Activated T-helper 1 cell treated with anti-CD3 and anti-CD28 coated beads, Interleukin-12 subunit alpha, Interleukin-12 subunit beta, Interleukin-2, Interleukin-4 antibody, amounts not matched to agents 30 ng/mL and 10 ng/mL and 1 ng/mL, durations not matched to agents 14 hours and 24 hours and 36 hours (primary cell): Measurements from ENCODE around the gene KRT16. TPM values are rescaled to one million over a fixed set of nuclear protein-coding genes. Genes with fewer than 3 reads are reported as not detected.
A peak's percentile ranks its signal among the peaks of the same experiment; 100 is the strongest.
"Not testable (repeated sequence)": the region's sequence is repeated elsewhere in the genome, so short reads cannot be mapped to it uniquely, and the experiment has no call there.

Source experiments
- DNase-seq: peaks from one replicate; pipeline ENCODE4 v3.0.0; 2021; ENCODE audit warnings: low spot score
- H3K27ac Mint-ChIP-seq: one replicate; pipeline ENCODE4 v1.8.0; 2021; ENCODE audit warnings: mild to moderate bottlenecking, mixed read lengths
- H3K27me3 Mint-ChIP-seq: one replicate; pipeline ENCODE4 v1.8.0; 2022; ENCODE audit warnings: mild to moderate bottlenecking, moderate library complexity, mixed read lengths; ENCODE audit not compliant: insufficient read depth
- H3K36me3 Mint-ChIP-seq: one replicate; pipeline ENCODE4 v1.8.0; 2021; ENCODE audit warnings: low read depth, mixed read lengths
- H3K4me1 Mint-ChIP-seq: one replicate; pipeline ENCODE4 v1.8.0; 2021; ENCODE audit warnings: low read depth, mixed read lengths
- H3K4me3 Mint-ChIP-seq: one replicate; pipeline ENCODE4 v1.8.0; 2021; ENCODE audit warnings: mild to moderate bottlenecking, moderate library complexity, mixed read lengths
- H3K9me3 Mint-ChIP-seq: one replicate; pipeline ENCODE4 v1.8.0; 2021; ENCODE audit warnings: mixed read lengths
- intact Hi-C: fragments of 100-400 bp; cut with micrococcal nuclease; formaldehyde crosslinking; loops from one replicate; pipeline ENCODE4 v1.15.1; 2024
- total RNA-seq: library from RNA; stranded (reverse); gene quantifications from 2 replicates; pipeline ENCODE4 v1.2.3, GENCODE V29; 2022

KRT16 gene
- total RNA-seq, 1 donor from 2014 or later, result not detected

DNA sequence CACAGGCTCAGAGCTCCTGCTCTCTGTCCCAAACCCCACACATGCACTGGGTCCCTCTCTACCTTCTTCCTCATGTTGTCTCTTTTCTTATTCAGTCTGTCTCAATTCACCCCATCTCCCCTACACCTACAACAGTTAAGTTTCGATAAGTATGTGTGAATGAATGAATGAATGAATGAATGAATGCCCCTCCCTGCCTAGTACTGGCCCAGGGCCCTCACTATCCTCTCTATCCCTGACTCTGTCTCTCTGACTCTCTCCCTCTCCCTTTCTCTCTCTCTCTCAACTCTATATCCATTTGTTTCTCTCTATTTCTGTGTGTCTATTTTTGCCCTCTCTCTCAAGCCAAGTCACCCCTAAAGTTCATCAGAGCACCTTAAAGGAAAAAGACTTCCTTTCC lies 34.0 kb downstream of the KRT16 start:
- Mint-ChIP-seq H3K9me3 (no peaks in the 10 kb centered on the region), H3K36me3 (no peaks in the 10 kb centered on the region), H3K4me1 (no peaks in the 10 kb centered on the region), H3K27me3 (peaks cover 24% of the 10 kb centered on the region), H3K27ac (no peak overlapping the region), H3K4me3 (no peak overlapping the region)
- no peak for DNase-seq
- intact Hi-C loops, result no loop called here

DNA sequence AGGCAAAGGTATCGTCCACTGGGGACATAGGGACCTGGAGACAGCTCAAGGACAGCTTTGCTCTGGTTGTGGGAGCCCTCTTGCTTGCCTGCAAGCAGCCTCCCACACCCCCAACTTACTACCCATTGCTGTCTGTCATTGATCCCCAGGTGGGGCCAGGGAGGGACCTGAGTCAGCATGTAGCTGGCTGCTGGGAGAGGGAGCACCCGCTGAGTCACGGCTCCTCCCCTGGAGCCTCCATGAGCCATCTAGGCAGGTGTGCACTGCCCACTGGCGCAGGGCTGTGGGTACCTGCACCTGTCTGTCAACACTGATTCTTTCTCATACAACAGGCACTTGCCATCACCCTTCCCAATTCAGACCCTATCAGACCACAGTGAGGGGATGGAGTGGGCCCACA lies 35.8 kb downstream of the KRT16 start:
- H3K27me3 Mint-ChIP-seq, result peaks cover 26% of the 10 kb centered on the region
- H3K36me3 Mint-ChIP-seq, H3K9me3 Mint-ChIP-seq, H3K4me1 Mint-ChIP-seq, intact Hi-C loops, H3K4me3 Mint-ChIP-seq, H3K27ac Mint-ChIP-seq, DNase-seq: not testable (repeated sequence)

- Mint-ChIP-seq H3K27me3 (peaks cover 27% of the 10 kb centered on the region), H3K36me3 (no peaks in the 10 kb centered on the region), H3K27ac (no peak overlapping the region), H3K4me3 (no peak overlapping the region), H3K9me3 (no peaks in the 10 kb centered on the region), H3K4me1 (no peaks in the 10 kb centered on the region)
- intact Hi-C loops, result no loop called here
- no peak for DNase-seq
Observed at GRCh38 chr17:41575336-41575735, 37.2 kb downstream of the KRT16 start.

- H3K36me3 Mint-ChIP-seq, result no peaks in the 10 kb centered on the region
- peaks cover 16% of the 10 kb centered on the region for H3K27me3 Mint-ChIP-seq
- DNase-seq, result no peak
- peaks cover 8% of the 10 kb centered on the region for H3K9me3 Mint-ChIP-seq
- no peak within 1 kb of the TSS for H3K4me3 Mint-ChIP-seq
- no peaks in the 10 kb centered on the region for H3K4me1 Mint-ChIP-seq
- intact Hi-C loops, result no loop called here
- no peak within 1 kb of the TSS for H3K27ac Mint-ChIP-seq
Observed at GRCh38 chr17:41571561-41572434, 40.8 kb downstream of the KRT16 start, which contains the start of gene KRT9. KRT9 (minus strand) TSS chr17:41572059; CDS start chr17:41571992, 67 bp downstream.

- no peaks in the 10 kb centered on the region for H3K36me3 Mint-ChIP-seq
- no peak overlapping the region for H3K4me3 Mint-ChIP-seq
- peaks cover 8% of the 10 kb centered on the region for H3K9me3 Mint-ChIP-seq
- H3K4me1 Mint-ChIP-seq, result no peaks in the 10 kb centered on the region
- peak overlapping the region; percentile 67 for H3K27ac Mint-ChIP-seq
- H3K27me3 Mint-ChIP-seq, result peaks cover 24% of the 10 kb centered on the region
- no peak for DNase-seq
- intact Hi-C loops, result no loop called here
Observed at GRCh38 chr17:41567317-41567716, 45.2 kb downstream of the KRT16 start.

DNA sequence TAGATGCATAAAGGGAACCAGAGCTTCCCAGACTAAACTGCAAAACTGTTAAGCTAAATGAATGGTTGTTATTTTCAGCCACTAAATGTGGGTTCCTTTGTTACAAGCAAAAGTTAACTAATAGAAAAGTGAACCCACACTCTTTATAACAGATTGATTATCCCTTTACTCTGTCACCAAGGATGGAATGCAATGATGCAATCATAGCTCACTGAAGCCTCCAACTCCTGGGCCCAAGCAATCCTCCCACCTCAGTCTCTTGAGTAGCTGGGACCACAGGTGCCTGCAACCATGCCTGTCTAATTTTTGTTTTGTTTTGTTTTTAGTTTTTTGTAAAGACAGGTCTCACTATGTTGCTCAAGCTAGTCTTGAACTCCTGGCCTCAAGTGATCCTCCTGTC lies 47.2 kb downstream of the KRT16 start:
- intact Hi-C loops, result no loop called here
- H3K36me3 Mint-ChIP-seq, result no peaks in the 10 kb centered on the region
- no peak for DNase-seq
- peaks cover 23% of the 10 kb centered on the region for H3K27me3 Mint-ChIP-seq
- peaks cover 8% of the 10 kb centered on the region for H3K9me3 Mint-ChIP-seq
- H3K4me3 Mint-ChIP-seq, result no peak overlapping the region
- no peaks in the 10 kb centered on the region for H3K4me1 Mint-ChIP-seq
- H3K27ac Mint-ChIP-seq, result no peak overlapping the region

DNA sequence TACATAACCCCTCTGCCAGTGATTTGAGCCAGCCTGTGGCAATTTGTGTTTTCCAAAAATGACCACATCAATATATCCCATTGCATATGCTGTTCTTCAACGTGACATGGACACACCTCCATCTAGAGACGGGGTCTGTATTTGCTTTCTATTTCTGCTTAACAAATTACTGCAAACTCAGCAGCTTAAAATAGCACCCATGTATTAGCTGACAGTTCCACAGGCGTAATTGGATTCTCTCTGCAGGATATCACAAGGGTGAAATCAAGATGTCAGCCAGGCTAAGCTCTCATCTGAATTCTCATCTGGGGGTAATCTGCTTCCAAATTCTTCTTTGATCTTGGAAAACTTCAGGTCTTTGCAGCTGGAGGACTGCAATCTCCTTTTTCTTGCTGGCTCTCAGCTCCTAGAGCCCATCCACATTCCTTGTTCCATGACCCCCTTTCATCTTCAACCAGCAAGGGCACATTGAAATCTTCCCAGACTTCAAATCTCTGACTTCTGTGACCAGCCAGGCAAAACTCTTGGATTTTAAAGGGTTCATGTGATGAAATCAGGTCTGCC lies 48.9 kb downstream of the KRT16 start:
- H3K4me1 Mint-ChIP-seq, result no peaks in the 10 kb centered on the region
- peaks cover 8% of the 10 kb centered on the region for H3K9me3 Mint-ChIP-seq
- H3K27ac Mint-ChIP-seq, result no peak overlapping the region
- peaks cover 28% of the 10 kb centered on the region for H3K27me3 Mint-ChIP-seq
- no peak for DNase-seq
- intact Hi-C loops, result no loop called here
- no peaks in the 10 kb centered on the region for H3K36me3 Mint-ChIP-seq
- H3K4me3 Mint-ChIP-seq, result no peak overlapping the region

- no peaks in the 10 kb centered on the region for H3K9me3 Mint-ChIP-seq
- DNase-seq, result no peak
- H3K27ac Mint-ChIP-seq, result no peak overlapping the region
- H3K4me3 Mint-ChIP-seq, result no peak overlapping the region
- no peaks in the 10 kb centered on the region for H3K4me1 Mint-ChIP-seq
- H3K36me3 Mint-ChIP-seq, result no peaks in the 10 kb centered on the region
- H3K27me3 Mint-ChIP-seq, result peaks cover 36% of the 10 kb centered on the region
- intact Hi-C loops, result no loop called here
Observed at GRCh38 chr17:41561554-41561953, 51.0 kb downstream of the KRT16 start.

Other genes with a start within 250 kb of the KRT16 start
- gene KRT33B, start 243.0 kb downstream of the KRT16 start, total RNA-seq, result not detected in 2 replicates
- not detected in 2 replicates for gene KRT34, start 230.5 kb downstream of the KRT16 start, total RNA-seq
- gene KRT31, start 215.2 kb downstream of the KRT16 start, total RNA-seq, result not detected in 2 replicates
- gene KRT37, start 188.2 kb downstream of the KRT16 start, total RNA-seq, result not detected in 2 replicates
- gene KRT38, start 171.8 kb downstream of the KRT16 start, total RNA-seq, result not detected in 2 replicates
- gene KRT32, start 145.4 kb downstream of the KRT16 start, total RNA-seq, result not detected in 2 replicates
- not detected in 2 replicates for gene KRT35, start 131.6 kb downstream of the KRT16 start, total RNA-seq
- not detected in 2 replicates for gene KRT36, start 122.9 kb downstream of the KRT16 start, total RNA-seq
- gene KRT13, start 107.2 kb downstream of the KRT16 start, total RNA-seq, result not detected in 2 replicates
- gene KRT15, start 93.9 kb downstream of the KRT16 start, total RNA-seq, result not detected in 2 replicates
- not detected in 2 replicates for gene KRT19, start 84.5 kb downstream of the KRT16 start, total RNA-seq
- not detected in 2 replicates for gene KRT9, start 40.7 kb downstream of the KRT16 start, total RNA-seq
- gene KRT14, start 25.9 kb downstream of the KRT16 start, total RNA-seq, result not detected in 2 replicates
- 0.24 TPM in 1 of 2 replicates, not detected in the other for gene KRT17, start 11.8 kb upstream of the KRT16 start, total RNA-seq
- gene EIF1, start 76.1 kb upstream of the KRT16 start, total RNA-seq, result 876 and 893 TPM in 2 replicates
- gene GAST, start 99.6 kb upstream of the KRT16 start, total RNA-seq, result not detected in 2 replicates
- not detected in 2 replicates for gene HAP1, start 121.9 kb upstream of the KRT16 start, total RNA-seq
- 0.12 and 0.39 TPM in 2 replicates for gene JUP, start 173.9 kb upstream of the KRT16 start, total RNA-seq
- gene P3H4, start 199.2 kb upstream of the KRT16 start, total RNA-seq, result 4.1 and 5.0 TPM in 2 replicates
- gene FKBP10, start 200.2 kb upstream of the KRT16 start, total RNA-seq, result 0.62 and 1.1 TPM in 2 replicates
- gene NT5C3B, start 223.5 kb upstream of the KRT16 start, total RNA-seq, result 40.8 and 44.5 TPM in 2 replicates
- not detected in 2 replicates for gene KLHL10, start 225.1 kb upstream of the KRT16 start, total RNA-seq